GM23248 (cell line): ENCODE results near the gene STH. TPM values are rescaled to one million over a fixed set of nuclear protein-coding genes. Genes with fewer than 3 reads are reported as not detected.

Experiments used
- DNase-seq: peaks from one replicate; pipeline ENCODE4 v3.0.0-alpha.2; 2015
- H2AFZ ChIP-seq: fragments of 200-600 bp; sonication (generic); 2 replicates; pipeline ENCODE4 v1.6.1; 2016; ENCODE audit warnings: antibody characterized with exemption
- H3F3A ChIP-seq: fragments of 200-600 bp; sonication (generic); 2 replicates; pipeline ENCODE4 v1.6.1; 2016; ENCODE audit warnings: mild to moderate bottlenecking, antibody characterized with exemption, mixed run types; ENCODE audit not compliant: insufficient read depth
- H3K27ac ChIP-seq: fragments of 200-600 bp; sonication (generic); 2 replicates; pipeline ENCODE4 v1.5.1; 2016; ENCODE audit warnings: mild to moderate bottlenecking
- H3K27me3 ChIP-seq: fragments of 200-600 bp; sonication (generic); replicated peaks from 2 replicates; pipeline ENCODE4 v1.6.1; 2016; ENCODE audit warnings: mild to moderate bottlenecking; ENCODE audit not compliant: insufficient read depth
- H3K36me3 ChIP-seq: fragments of 200-600 bp; sonication (generic); 2 replicates; pipeline ENCODE4 v1.6.1; 2016; ENCODE audit warnings: low read depth, mild to moderate bottlenecking
- H3K4me1 ChIP-seq: fragments of 200-600 bp; sonication (generic); 2 replicates; pipeline ENCODE4 v1.6.1; 2016; ENCODE audit warnings: mild to moderate bottlenecking; ENCODE audit not compliant: insufficient read depth
- H3K4me2 ChIP-seq: fragments of 200-600 bp; sonication (generic); one replicate; pipeline ENCODE4 v1.6.1; 2016; ENCODE audit warnings: mild to moderate bottlenecking; ENCODE audit not compliant: unreplicated experiment
- H3K4me3 ChIP-seq: fragments of 200-600 bp; sonication (generic); 2 replicates; pipeline ENCODE4 v1.5.1; 2016; ENCODE audit warnings: mild to moderate bottlenecking
- H3K79me2 ChIP-seq: fragments of 200-600 bp; sonication (generic); 2 replicates; pipeline ENCODE4 v1.6.1; 2016; ENCODE audit warnings: mild to moderate bottlenecking; ENCODE audit not compliant: insufficient read depth
- H3K9ac ChIP-seq: fragments of 200-600 bp; sonication (generic); 2 replicates; pipeline ENCODE4 v1.6.1; 2016; ENCODE audit warnings: mild to moderate bottlenecking
- H3K9me2 ChIP-seq: fragments of 200-600 bp; sonication (generic); 2 replicates; pipeline ENCODE4 v1.6.1; 2016; ENCODE audit warnings: mixed run types, mild to moderate bottlenecking, moderate library complexity; ENCODE audit not compliant: insufficient read depth
- H3K9me3 ChIP-seq: fragments of 200-600 bp; sonication (generic); one replicate; pipeline ENCODE4 v1.6.1; 2017; ENCODE audit warnings: low read depth
- H4K20me1 ChIP-seq: fragments of 200-600 bp; sonication (generic); 2 replicates; pipeline ENCODE4 v1.6.0; 2016; ENCODE audit not compliant: insufficient read depth
- EZH2 ChIP-seq: fragments of 200-600 bp; sonication (generic); IDR thresholded peaks from 2 replicates; pipeline ENCODE4 v1.6.1; 2018; ENCODE audit warnings: antibody characterized with exemption, mild to moderate bottlenecking; ENCODE audit not compliant: insufficient read depth, poor library complexity, severe bottlenecking
- EZH2phosphoT487 ChIP-seq: fragments of 200-600 bp; sonication (generic); IDR thresholded peaks from 2 replicates; pipeline ENCODE4 v1.6.1; 2018; ENCODE audit warnings: antibody characterized with exemption, moderate library complexity, mild to moderate bottlenecking, low read depth; ENCODE audit not compliant: insufficient read depth
- WGBS, 2 experiments: methylation state at CpG; one replicate each; pipeline ENCODE4 v1.1.6; 2015 to 2017; ENCODE audit warnings: low lambda C conversion rate in 2 of 2, low coverage in 1 of 2; ENCODE audit errors: missing lambda C conversion rate in 2 of 2; 5-methylcytosine and 5-hydroxymethylcytosine counted together
- in situ Hi-C: fragments of 300-500 bp; cut with MboI; formaldehyde crosslinking; loops from 2 replicates; pipeline ENCODE4 v1.15.0; 2020
- polyA plus RNA-seq: library from polyadenylated mRNA; unstranded; fragments of >200 nt; fragmentation: Nextera tagmentation; extraction: Ambion mirVana; gene quantifications from 2 replicates; pipeline ENCODE4 v1.2.1, GENCODE V29; 2016
- total RNA-seq: library from RNA; depleted of rRNA; stranded (reverse); fragments of >200 nt; shearing (Covaris generic); gene quantifications from 2 replicates; pipeline ENCODE4 v1.2.3, GENCODE V29; 2014

STH gene
- total and polyA plus RNA-seq, 2 experiments from 2014 or later, result not detected

- H3F3A ChIP-seq, result no peaks in the 10 kb centered on the region
- no peaks in the 10 kb centered on the region for H3K27me3 ChIP-seq
- no peak overlapping the region for H3K4me2 ChIP-seq
- H3K27ac ChIP-seq, result no peak overlapping the region
- H3K4me3 ChIP-seq, result no peak overlapping the region
- no peak for DNase-seq
- H3K9me3 ChIP-seq, result no peaks in the 10 kb centered on the region
- in situ Hi-C loops, result loop anchor here (10.0 kb wide), 1 partner anchor 206 kb away; no protein-coding TSS in a partner anchor
- no peak for TF ChIP-seq EZH2
- no peak for TF ChIP-seq EZH2phosphoT487
- no peak overlapping the region for H3K9ac ChIP-seq
- WGBS, 2 experiments, result 86 to 87% methylated on average over 9 of the region's 9 CpGs
- no peak overlapping the region for H2AFZ ChIP-seq
- no peaks in the 10 kb centered on the region for H3K79me2 ChIP-seq
- H3K4me1 ChIP-seq, result 0 out of 2 replicates have a peak, but pooled peaks cover 1% of the 10 kb centered on the region
- no peaks in the 10 kb centered on the region for H3K9me2 ChIP-seq
- no peaks in the 10 kb centered on the region for H4K20me1 ChIP-seq
- no peaks in the 10 kb centered on the region for H3K36me3 ChIP-seq
These were observed 9.5 kb downstream of the STH start for GRCh38 chr17:46008591-46008990.

- no peak overlapping the region for H3K4me3 ChIP-seq
- no peak overlapping the region for H3K4me2 ChIP-seq
- WGBS, 2 experiments, result 83 to 84% methylated on average over 33 of the region's 33 CpGs
- H3K4me1 ChIP-seq, result peaks cover 8% of the 10 kb centered on the region
- no peaks in the 10 kb centered on the region for H3F3A ChIP-seq
- H3K9me3 ChIP-seq, result no peaks in the 10 kb centered on the region
- TF ChIP-seq EZH2phosphoT487 (no peak), EZH2 (no peak)
- H2AFZ ChIP-seq, result no peak overlapping the region
- no peaks in the 10 kb centered on the region for H3K79me2 ChIP-seq
- no peak overlapping the region for H3K27ac ChIP-seq
- DNase-seq, result no peak
- H3K36me3 ChIP-seq, result no peaks in the 10 kb centered on the region
- H4K20me1 ChIP-seq, result no peaks in the 10 kb centered on the region
- in situ Hi-C loops, result loop anchor here (10.0 kb wide), 1 partner anchor 205 kb away; no protein-coding TSS in a partner anchor
- no peaks in the 10 kb centered on the region for H3K9me2 ChIP-seq
- H3K27me3 ChIP-seq, result no peaks in the 10 kb centered on the region
- H3K9ac ChIP-seq, result no peak overlapping the region
These were observed 10.9 kb downstream of the STH start for GRCh38 chr17:46009681-46010596.

GRCh38 chr17:46010597-46011186 lies 11.6 kb downstream of the STH start:
- Histone ChIP-seq H3K27me3 (no peaks in the 10 kb centered on the region), H4K20me1 (no peaks in the 10 kb centered on the region), H2AFZ (no peak overlapping the region), H3K4me3 (no peak overlapping the region), H3K4me2 (no peak overlapping the region), H3K79me2 (no peaks in the 10 kb centered on the region), H3F3A (no peaks in the 10 kb centered on the region), H3K9ac (no peak overlapping the region), H3K9me3 (no peaks in the 10 kb centered on the region), H3K9me2 (no peaks in the 10 kb centered on the region), H3K36me3 (no peaks in the 10 kb centered on the region), H3K4me1 (peaks cover 8% of the 10 kb centered on the region), H3K27ac (no peak overlapping the region)
- DNase-seq, result peak; percentile 13
- WGBS, 2 experiments, result 81 to 82% methylated on average over 16 of the region's 16 CpGs
- TF ChIP-seq EZH2phosphoT487 (no peak), EZH2 (no peak)
- in situ Hi-C loops, result no loop called here

GRCh38 chr17:46011711-46012505 lies 12.9 kb downstream of the STH start:
- Histone ChIP-seq H3K79me2 (no peaks in the 10 kb centered on the region), H3F3A (no peaks in the 10 kb centered on the region), H3K9me3 (no peaks in the 10 kb centered on the region), H3K27ac (no peak overlapping the region), H3K9me2 (no peaks in the 10 kb centered on the region), H4K20me1 (no peaks in the 10 kb centered on the region), H3K36me3 (no peaks in the 10 kb centered on the region), H3K27me3 (no peaks in the 10 kb centered on the region), H3K4me1 (peaks cover 8% of the 10 kb centered on the region), H3K4me3 (no peak overlapping the region), H3K4me2 (no peak overlapping the region), H3K9ac (no peak overlapping the region), H2AFZ (no peak overlapping the region)
- in situ Hi-C loops, result no loop called here
- WGBS, 2 experiments, result 77 to 78% methylated on average over 27 to 28 of the region's 28 CpGs
- TF ChIP-seq EZH2phosphoT487 (no peak), EZH2 (no peak)
- no peak for DNase-seq
